GM12892 (cell line): ENCODE measurements around the gene PDE4B.
A peak's percentile ranks its signal among the peaks of the same experiment; 100 is the strongest.

Experiments
- DNase-seq: peaks from one replicate; pipeline ENCODE4 v3.0.0; 2011; ENCODE audit not compliant: insufficient read length
- FAIRE-seq: peaks from 2 replicates; lab custom pipeline; 2011; peaks lifted over from hg19 to GRCh38; lab: Jason Lieb, UNC
- POLR2A ChIP-seq: IDR thresholded peaks from 2 replicates; pipeline ENCODE4 v1.6.1; 2011; ENCODE audit warnings: low read depth, low read length, control low read depth
- POLR2AphosphoS5 ChIP-seq: IDR thresholded peaks from 2 replicates; pipeline ENCODE4 v1.6.1; 2011; ENCODE audit warnings: low read depth, low read length, control low read depth
- TAF1 ChIP-seq: IDR thresholded peaks from 2 replicates; pipeline ENCODE4 v1.6.1; 2011; ENCODE audit warnings: low read depth, mild to moderate bottlenecking, control low read depth, low read length, borderline replicate concordance

PDE4B gene

GRCh38 chr1:66256629-66257572 is 464.2 kb downstream of the PDE4B start:
- no peak for FAIRE-seq
- DNase-seq: no peak
- TF ChIP-seq POLR2A: no peak
- TF ChIP-seq TAF1: no peak
- no peak for TF ChIP-seq POLR2AphosphoS5

- peak; percentile 57 for FAIRE-seq
- TF ChIP-seq POLR2AphosphoS5 (no peak), TAF1 (no peak)
Measured at GRCh38 chr1:66258404-66259105, 465.9 kb downstream of the PDE4B start.

GRCh38 chr1:66261364-66261763 is 468.7 kb downstream of the PDE4B start:
- no peak for FAIRE-seq
- TF ChIP-seq POLR2A (no peak), POLR2AphosphoS5 (no peak), TAF1 (no peak)
- DNase-seq: no peak

More at GRCh38 chr1:66258404-66259105, 465.9 kb downstream of the PDE4B start:
- no peak for DNase-seq

- FAIRE-seq: no peak
- TF ChIP-seq TAF1 (no peak), POLR2A (no peak), POLR2AphosphoS5 (no peak)
- no peak for DNase-seq
Measured at GRCh38 chr1:66262208-66262963, 469.7 kb downstream of the PDE4B start.

GRCh38 chr1:66265268-66265667 is 472.6 kb downstream of the PDE4B start:
- DNase-seq (no peak), FAIRE-seq (no peak)
- TF ChIP-seq TAF1: no peak
- TF ChIP-seq POLR2AphosphoS5: no peak
- TF ChIP-seq POLR2A: no peak

- TF ChIP-seq POLR2AphosphoS5: no peak
- TF ChIP-seq POLR2A: no peak
- no peak for TF ChIP-seq TAF1
- no peak for FAIRE-seq
- no peak for DNase-seq
Measured at GRCh38 chr1:66265796-66266195, 473.1 kb downstream of the PDE4B start.

- TF ChIP-seq POLR2AphosphoS5 (no peak), POLR2A (no peak), TAF1 (no peak)
- DNase-seq (no peak), FAIRE-seq (no peak)
Measured at GRCh38 chr1:66266350-66266749, 473.7 kb downstream of the PDE4B start.

- FAIRE-seq (no peak), DNase-seq (no peak)
- TF ChIP-seq POLR2AphosphoS5 (no peak), POLR2A (no peak), TAF1 (no peak)
Measured at GRCh38 chr1:66266756-66267155, 474.1 kb downstream of the PDE4B start.

GRCh38 chr1:66267201-66267940 is 474.7 kb downstream of the PDE4B start:
- TF ChIP-seq TAF1: no peak
- no peak for TF ChIP-seq POLR2AphosphoS5
- no peak for TF ChIP-seq POLR2A
- FAIRE-seq: no peak
- DNase-seq: no peak

GRCh38 chr1:66269222-66269621 is 476.5 kb downstream of the PDE4B start:
- TF ChIP-seq POLR2A (no peak), POLR2AphosphoS5 (no peak), TAF1 (no peak)
- no peak for DNase-seq
- FAIRE-seq: no peak
